Non-pigmented ciliary epithelial cell (primary cell): ENCODE results near the gene GFOD2.
"Not testable (repeated sequence)": the region's sequence is repeated elsewhere in the genome, so short reads cannot be mapped to it uniquely, and the experiment has no call there.

Source experiments
- DNase-seq: peaks from one replicate; pipeline ENCODE4 v3.0.0-alpha.2; 2010; ENCODE audit warnings: low read depth

GFOD2 gene

GRCh38 chr16:67702130-67702529 lies 17.0 kb downstream of the GFOD2 start:
- DNase-seq: no peak

- no peak for DNase-seq
Measured at GRCh38 chr16:67701420-67701819, 17.7 kb downstream of the GFOD2 start.

- no peak for DNase-seq
Measured at GRCh38 chr16:67699265-67699664, 19.9 kb downstream of the GFOD2 start.

- DNase-seq: no peak
Measured at GRCh38 chr16:67697422-67698185, 21.5 kb downstream of the GFOD2 start.

- DNase-seq: no peak
Measured at GRCh38 chr16:67694611-67695010, 24.5 kb downstream of the GFOD2 start.

GRCh38 chr16:67693517-67694285 lies 25.4 kb downstream of the GFOD2 start:
- DNase-seq: not testable (repeated sequence)

GRCh38 chr16:67685388-67686112 lies 33.6 kb downstream of the GFOD2 start:
- DNase-seq: no peak

- DNase-seq: no peak
Measured at GRCh38 chr16:67683767-67684166, 35.3 kb downstream of the GFOD2 start.

GRCh38 chr16:67679935-67680897 lies 38.9 kb downstream of the GFOD2 start:
- no peak for DNase-seq

GRCh38 chr16:67678354-67679023 lies 40.6 kb downstream of the GFOD2 start:
- no peak for DNase-seq

- DNase-seq: no peak
Measured at GRCh38 chr16:67677712-67678111, 41.4 kb downstream of the GFOD2 start.

- no peak for DNase-seq
Measured at GRCh38 chr16:67676939-67677338, 42.2 kb downstream of the GFOD2 start.

GRCh38 chr16:67676516-67676915 lies 42.6 kb downstream of the GFOD2 start:
- DNase-seq: no peak

GRCh38 chr16:67675999-67676398 lies 43.1 kb downstream of the GFOD2 start:
- DNase-seq: no peak

- no peak for DNase-seq
Measured at GRCh38 chr16:67675579-67675935, 43.6 kb downstream of the GFOD2 start.

- no peak for DNase-seq
Measured at GRCh38 chr16:67674851-67675578, 44.1 kb downstream of the GFOD2 start.

GRCh38 chr16:67673712-67674580 lies 45.2 kb downstream of the GFOD2 start:
- no peak for DNase-seq

GRCh38 chr16:67672739-67673662 lies 46.1 kb downstream of the GFOD2 start:
- no peak for DNase-seq
